GM10248 (cell line): ENCODE data around the gene CNIH3.

Source experiments
- CTCF ChIA-PET: fragments of 300-600 bp; sonication (Branson Sonifier 250); formaldehyde crosslinking; extraction: SDS; loops from one replicate; lab custom pipeline; 2021; ENCODE audit warnings: antibody characterized with exemption; lab: Yijun Ruan, JAX
- POLR2A ChIA-PET: fragments of 350-650 bp; sonication (Branson Sonifier 250); formaldehyde crosslinking; extraction: SDS; loops from one replicate; lab custom pipeline; 2020; ENCODE audit warnings: antibody characterized with exemption; lab: Yijun Ruan, JAX
- DNase-seq: peaks from one replicate; pipeline ENCODE4 v3.0.0; 2012; ENCODE audit errors: extremely low spot score
- TF ChIP-seq, protein P1 (sequence below): IDR thresholded peaks from 2 replicates; pipeline ENCODE4 v1.5.1; 2012; ENCODE audit warnings: mild to moderate bottlenecking, low read depth; ENCODE audit errors: extremely low read depth, missing control alignments, control extremely low read depth

Gene CNIH3

GRCh38 chr1:224637515-224637914 is 21.4 kb downstream of the CNIH3 start:
- no peak for DNase-seq
- TF ChIP-seq, protein P1, sequence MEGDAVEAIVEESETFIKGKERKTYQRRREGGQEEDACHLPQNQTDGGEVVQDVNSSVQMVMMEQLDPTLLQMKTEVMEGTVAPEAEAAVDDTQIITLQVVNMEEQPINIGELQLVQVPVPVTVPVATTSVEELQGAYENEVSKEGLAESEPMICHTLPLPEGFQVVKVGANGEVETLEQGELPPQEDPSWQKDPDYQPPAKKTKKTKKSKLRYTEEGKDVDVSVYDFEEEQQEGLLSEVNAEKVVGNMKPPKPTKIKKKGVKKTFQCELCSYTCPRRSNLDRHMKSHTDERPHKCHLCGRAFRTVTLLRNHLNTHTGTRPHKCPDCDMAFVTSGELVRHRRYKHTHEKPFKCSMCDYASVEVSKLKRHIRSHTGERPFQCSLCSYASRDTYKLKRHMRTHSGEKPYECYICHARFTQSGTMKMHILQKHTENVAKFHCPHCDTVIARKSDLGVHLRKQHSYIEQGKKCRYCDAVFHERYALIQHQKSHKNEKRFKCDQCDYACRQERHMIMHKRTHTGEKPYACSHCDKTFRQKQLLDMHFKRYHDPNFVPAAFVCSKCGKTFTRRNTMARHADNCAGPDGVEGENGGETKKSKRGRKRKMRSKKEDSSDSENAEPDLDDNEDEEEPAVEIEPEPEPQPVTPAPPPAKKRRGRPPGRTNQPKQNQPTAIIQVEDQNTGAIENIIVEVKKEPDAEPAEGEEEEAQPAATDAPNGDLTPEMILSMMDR, result no peak
- CTCF ChIA-PET, result interaction anchor here (10.0 kb wide), 1 partner anchor 215 kb away, joined by 101 read pairs; no protein-coding TSS in a partner anchor
- POLR2A ChIA-PET, result no interaction called here

- ChIA-PET POLR2A (no interaction called here), CTCF (interaction anchor here (10.0 kb wide), 1 partner anchor 215 kb away, joined by 101 read pairs; no protein-coding TSS in a partner anchor)
- TF ChIP-seq, protein P1, result no peak
These were observed 21.8 kb downstream of the CNIH3 start for GRCh38 chr1:224637936-224638335.

DNA sequence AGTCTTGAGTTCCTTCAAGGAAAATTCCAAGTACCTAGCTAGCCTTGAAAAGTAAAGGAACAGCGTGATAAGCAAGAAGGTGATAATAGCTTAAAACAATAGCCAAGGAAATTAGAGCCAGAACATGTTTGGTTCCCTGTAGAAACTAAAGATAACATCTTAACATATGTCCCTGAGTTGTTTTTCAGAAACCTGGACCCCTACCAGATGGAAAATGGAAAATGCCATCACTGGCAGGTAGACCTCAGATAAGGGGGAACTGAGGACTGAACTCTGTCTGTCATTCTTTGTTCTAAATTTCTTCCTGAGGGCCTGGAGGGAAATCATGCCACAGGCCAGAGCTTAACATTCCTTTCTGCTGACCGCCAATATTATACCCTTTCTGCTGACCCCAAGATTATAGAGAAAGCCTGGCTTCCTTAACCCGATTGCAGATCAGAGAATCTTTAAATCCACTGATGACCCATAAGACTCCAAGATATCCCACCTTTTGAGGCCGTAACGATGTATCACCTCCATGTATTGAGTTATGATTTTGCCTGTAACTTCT is 23.4 kb downstream of the CNIH3 start:
- ChIA-PET POLR2A (no interaction called here), CTCF (interaction anchor here (0.9 to 10.0 kb wide), 5 partner anchors 9 to 213 kb away, joined by 3 to 101 read pairs (median 4); no protein-coding TSS in a partner anchor)
- no peak for DNase-seq
- TF ChIP-seq, protein P1, result no peak

More at GRCh38 chr1:224637936-224638335, 21.8 kb downstream of the CNIH3 start:
- no peak for DNase-seq

GRCh38 chr1:224640018-224640417 is 23.9 kb downstream of the CNIH3 start:
- ChIA-PET POLR2A (no interaction called here), CTCF (interaction anchor here (1.3 to 10.0 kb wide), 3 partner anchors 10 to 213 kb away, joined by 4 to 101 read pairs (median 4); no protein-coding TSS in a partner anchor)
- TF ChIP-seq, protein P1, result no peak
- DNase-seq, result no peak

DNA sequence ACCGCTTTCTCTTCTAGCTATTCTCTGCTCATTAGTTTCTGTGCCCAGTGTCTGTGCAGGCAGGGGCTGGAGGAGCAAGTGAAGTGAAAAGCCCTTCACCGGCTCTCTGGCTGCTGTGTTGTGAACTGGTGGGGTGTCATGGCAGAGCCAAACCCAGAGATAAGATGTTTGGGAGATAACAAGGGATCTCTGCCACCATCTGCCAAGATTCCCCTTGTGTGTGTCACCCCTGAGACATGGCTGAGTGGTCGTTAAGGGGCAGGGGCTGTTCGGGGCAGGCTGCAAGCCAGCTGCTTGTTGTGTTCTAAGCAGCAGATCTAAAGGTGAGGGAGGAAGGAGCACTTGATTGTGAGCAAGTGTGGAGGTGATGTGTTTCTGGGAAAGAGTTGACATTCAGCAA is 24.5 kb downstream of the CNIH3 start:
- POLR2A ChIA-PET, result no interaction called here
- CTCF ChIA-PET, result interaction anchor here (1.3 to 10.0 kb wide), 3 partner anchors 9 to 212 kb away, joined by 4 to 101 read pairs (median 4); no protein-coding TSS in a partner anchor
- TF ChIP-seq, protein P1, result no peak
- DNase-seq, result no peak

GRCh38 chr1:224641030-224641429 is 24.9 kb downstream of the CNIH3 start:
- TF ChIP-seq, protein P1, result peak; percentile 12
- ChIA-PET POLR2A (no interaction called here), CTCF (interaction anchor here (1.3 to 10.0 kb wide), 3 partner anchors 9 to 212 kb away, joined by 4 to 101 read pairs (median 4); no protein-coding TSS in a partner anchor)
- DNase-seq, result no peak
